Testis (tissue), 2 donors: ENCODE results near the gene ELOVL7.

Experiments used
- CTCF ChIP-seq, 3 experiments: fragments of 450-650 bp in 2 of 3; fragments of 200-600 bp in 1 of 3; sonication (generic) in 1 of 3; IDR thresholded peaks; one replicate each; pipeline ENCODE4 v1.5.1; 2016 to 2019; ENCODE audit warnings: antibody characterized with exemption in 3 of 3, mild to moderate bottlenecking in 2 of 3, moderate library complexity in 1 of 3
- POLR2A ChIP-seq: fragments of 450-650 bp; IDR thresholded peaks from one replicate; pipeline ENCODE4 v1.6.1; 2017; ENCODE audit warnings: antibody characterized with exemption, mild to moderate bottlenecking, moderate library complexity

GRCh38 chr5:60820593-60821487 is 23.2 kb downstream of the ELOVL7 start:
- no peak for TF ChIP-seq CTCF (IDR thresholded peaks at IDR 0.05)
- TF ChIP-seq POLR2A = no peak
